ENCODE results near the gene COX11. TPM values are rescaled to one million over a fixed set of nuclear protein-coding genes. Genes with fewer than 3 reads are reported as not detected.

COX11 gene
- total and polyA plus RNA-seq, 2 donors (not counting 1 experiment from before 2014, with no cell fraction given) = 37.1 to 54.9 TPM

DNA sequence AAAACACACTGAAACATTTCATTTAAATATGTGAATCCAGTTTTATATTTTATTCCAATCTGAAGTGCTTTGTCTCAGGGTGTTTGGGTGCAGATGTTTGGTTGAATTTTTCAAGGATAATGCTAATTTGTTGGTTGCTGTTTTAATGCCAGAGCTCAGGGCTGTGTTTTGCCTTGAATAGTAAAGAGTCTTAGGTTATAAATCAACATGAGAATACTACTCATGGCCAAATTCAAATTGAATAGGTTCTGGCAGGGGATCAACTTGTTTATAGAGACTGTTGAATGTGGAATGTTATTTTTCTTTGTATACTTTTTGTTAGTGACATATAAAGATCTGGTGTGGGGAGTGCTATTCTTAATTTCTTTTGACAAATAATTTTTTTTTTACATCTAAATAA, 49.0 kb downstream of the COX11 start:
- H3K27me3 ChIP-seq (replicated peaks in 1 of 4; ENCODE audit: control extremely low read depth in 1 of 4, control insufficient read depth in 3 of 4, insufficient read depth in 4 of 4, low read length in 3 of 4) = no peaks in the 10 kb centered on the region
- H3K4me1 ChIP-seq (ENCODE audit: control insufficient read depth in 2 of 2, insufficient read depth in 2 of 2, low read length in 2 of 2) = no peaks in the 10 kb centered on the region
- ChIA-PET POLR2A (no interaction called here), CTCF (no interaction called here)
- Mint-ChIP-seq H3K27ac (no peak overlapping the region), H3K4me3 (no peak overlapping the region), H3K27me3 (no peaks in the 10 kb centered on the region), H3K9me3 (ENCODE audit: insufficient read depth) (peaks cover 7% of the 10 kb centered on the region), H3K4me1 (no peaks in the 10 kb centered on the region)
- no peak overlapping the region for H3K9ac ChIP-seq (ENCODE audit: low read length)
- no peak overlapping the region for H3K27ac ChIP-seq (ENCODE audit: low read length in 2 of 2)
- no peaks in the 10 kb centered on the region for H3K36me3 ChIP-seq (replicated peaks in 1 of 2; ENCODE audit: control extremely low read depth in 1 of 2, control insufficient read depth in 1 of 2, extremely low read depth in 1 of 2, insufficient read depth in 2 of 2, low read length in 1 of 2)
- TF ChIP-seq, protein P1, sequence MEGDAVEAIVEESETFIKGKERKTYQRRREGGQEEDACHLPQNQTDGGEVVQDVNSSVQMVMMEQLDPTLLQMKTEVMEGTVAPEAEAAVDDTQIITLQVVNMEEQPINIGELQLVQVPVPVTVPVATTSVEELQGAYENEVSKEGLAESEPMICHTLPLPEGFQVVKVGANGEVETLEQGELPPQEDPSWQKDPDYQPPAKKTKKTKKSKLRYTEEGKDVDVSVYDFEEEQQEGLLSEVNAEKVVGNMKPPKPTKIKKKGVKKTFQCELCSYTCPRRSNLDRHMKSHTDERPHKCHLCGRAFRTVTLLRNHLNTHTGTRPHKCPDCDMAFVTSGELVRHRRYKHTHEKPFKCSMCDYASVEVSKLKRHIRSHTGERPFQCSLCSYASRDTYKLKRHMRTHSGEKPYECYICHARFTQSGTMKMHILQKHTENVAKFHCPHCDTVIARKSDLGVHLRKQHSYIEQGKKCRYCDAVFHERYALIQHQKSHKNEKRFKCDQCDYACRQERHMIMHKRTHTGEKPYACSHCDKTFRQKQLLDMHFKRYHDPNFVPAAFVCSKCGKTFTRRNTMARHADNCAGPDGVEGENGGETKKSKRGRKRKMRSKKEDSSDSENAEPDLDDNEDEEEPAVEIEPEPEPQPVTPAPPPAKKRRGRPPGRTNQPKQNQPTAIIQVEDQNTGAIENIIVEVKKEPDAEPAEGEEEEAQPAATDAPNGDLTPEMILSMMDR (IDR thresholded peaks at IDR 0.05) = no peak
- no peak for TF ChIP-seq EZH2 (IDR thresholded peaks at IDR 0.05; ENCODE audit: borderline replicate concordance, insufficient read depth, low read depth, low read length, poor library complexity, severe bottlenecking)
- intact Hi-C loops (cut with micrococcal nuclease) = no loop called here
- no peaks in the 10 kb centered on the region for H3K79me2 ChIP-seq (ENCODE audit: control insufficient read depth, insufficient read depth, low read length)
- H3K9me3 ChIP-seq (ENCODE audit: control extremely low read depth in 1 of 3, control insufficient read depth in 2 of 3, insufficient read depth in 1 of 3, low read length in 2 of 3) = peaks cover 0 to 3% (median 1%) of the 10 kb centered on the region in 3 donors
- H4K20me1 ChIP-seq (ENCODE audit: control insufficient read depth, insufficient read depth, low read length, poor library complexity, severe bottlenecking) = no peaks in the 10 kb centered on the region
- no peak overlapping the region for H2AFZ ChIP-seq (ENCODE audit: insufficient read depth, low read depth, low read length, poor library complexity, severe bottlenecking)
- no peak for ATAC-seq (ENCODE audit: low read depth)
- H3K4me2 ChIP-seq (replicated peaks; ENCODE audit: low read depth, low read length, poor library complexity, severe bottlenecking) = no peak overlapping the region
- DNase-seq = no peak
- no peak overlapping the region for H3K4me3 ChIP-seq (ENCODE audit: control extremely low read depth in 1 of 5, extremely low read depth in 1 of 5, insufficient read depth in 1 of 5, low read depth in 2 of 5, low read length in 4 of 5)

DNA sequence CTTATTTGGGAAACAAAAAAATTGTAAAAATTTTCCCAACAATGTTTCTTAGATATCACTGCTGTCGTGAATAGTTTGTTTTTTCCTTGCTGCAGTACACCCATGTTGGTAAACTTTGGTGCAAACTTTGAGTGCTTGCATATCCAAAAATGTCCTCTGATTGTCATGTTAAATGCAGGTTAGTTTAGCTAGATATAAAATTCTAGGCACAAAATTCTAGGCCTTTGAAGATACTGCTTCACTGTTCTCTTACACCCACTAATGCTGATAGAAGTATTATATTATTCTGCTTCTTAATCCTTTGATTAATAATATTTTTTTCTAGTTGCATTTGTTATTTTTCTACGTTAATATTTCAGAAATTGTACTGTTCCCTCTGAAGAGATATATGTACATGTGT, 51.7 kb downstream of the COX11 start:
- DNase-seq (no peak), ATAC-seq (ENCODE audit: low read depth) (no peak)
- Histone ChIP-seq H4K20me1 (ENCODE audit: control insufficient read depth, insufficient read depth, low read length, poor library complexity, severe bottlenecking) (no peaks in the 10 kb centered on the region), H3K4me3 (ENCODE audit: control extremely low read depth in 1 of 5, extremely low read depth in 1 of 5, insufficient read depth in 1 of 5, low read depth in 2 of 5, low read length in 4 of 5) (no peak overlapping the region), H3K4me2 (replicated peaks; ENCODE audit: low read depth, low read length, poor library complexity, severe bottlenecking) (no peak overlapping the region), H3K27ac (ENCODE audit: low read length in 2 of 2) (no peak overlapping the region), H3K79me2 (ENCODE audit: control insufficient read depth, insufficient read depth, low read length) (no peaks in the 10 kb centered on the region), H3K9ac (ENCODE audit: low read length) (no peak overlapping the region), H3K4me1 (ENCODE audit: control insufficient read depth in 2 of 2, insufficient read depth in 2 of 2, low read length in 2 of 2) (no peaks in the 10 kb centered on the region), H3K27me3 (replicated peaks in 1 of 4; ENCODE audit: control extremely low read depth in 1 of 4, control insufficient read depth in 3 of 4, insufficient read depth in 4 of 4, low read length in 3 of 4) (no peaks in the 10 kb centered on the region), H3K36me3 (replicated peaks in 1 of 2; ENCODE audit: control extremely low read depth in 1 of 2, control insufficient read depth in 1 of 2, extremely low read depth in 1 of 2, insufficient read depth in 2 of 2, low read length in 1 of 2) (no peaks in the 10 kb centered on the region), H3K9me3 (ENCODE audit: control extremely low read depth in 1 of 3, control insufficient read depth in 2 of 3, insufficient read depth in 1 of 3, low read length in 2 of 3) (peaks cover 0 to 3% (median 1%) of the 10 kb centered on the region in 3 donors), H2AFZ (ENCODE audit: insufficient read depth, low read depth, low read length, poor library complexity, severe bottlenecking) (no peak overlapping the region)
- no CpG with 5 or more reads among the region's 2 CpGs for WGBS (ENCODE audit: insufficient coverage)
- no peaks in the 10 kb centered on the region for H3K4me1 Mint-ChIP-seq
- CTCF ChIA-PET = no interaction called here
- intact Hi-C loops (cut with micrococcal nuclease) = no loop called here
- no peak for TF ChIP-seq EZH2 (IDR thresholded peaks at IDR 0.05; ENCODE audit: borderline replicate concordance, insufficient read depth, low read depth, low read length, poor library complexity, severe bottlenecking)
- TF ChIP-seq, protein P1 (IDR thresholded peaks at IDR 0.05) = no peak
- no peaks in the 10 kb centered on the region for H3K27me3 Mint-ChIP-seq
- H3K9me3 Mint-ChIP-seq (ENCODE audit: insufficient read depth) = peaks cover 7% of the 10 kb centered on the region
- POLR2A ChIA-PET = no interaction called here
- no peak overlapping the region for H3K27ac Mint-ChIP-seq
- no peak overlapping the region for H3K4me3 Mint-ChIP-seq

Small RNA genes lying within 50 kb of the gene (small RNA-seq; reads per million reads assigned to genes)
- not detected for gene AC007485.1 (ENCODE audit: insufficient read length, low read depth, low replicate concordance)

Other genes with a start within 250 kb of the COX11 start
- gene TOM1L1, start 67.8 kb downstream of the COX11 start, total RNA-seq = not detected in 2 replicates
- gene TOM1L1, start 67.8 kb downstream of the COX11 start, polyA plus RNA-seq = not detected in 2 replicates
- gene STXBP4, start 111 bp upstream of the COX11 start, total RNA-seq = 11.4 and 12.3 TPM in 2 replicates
- 1.2 and 1.3 TPM in 2 replicates for gene STXBP4, start 111 bp upstream of the COX11 start, polyA plus RNA-seq